Skeletal muscle tissue (tissue), 4 donors: ENCODE data around the gene SAMD3. TPM values are rescaled to one million over a fixed set of nuclear protein-coding genes. Genes with fewer than 3 reads are reported as not detected.

ENCODE experiments used
- H3K27ac ChIP-seq: one replicate; pipeline ENCODE4 v1.7.0; 2013; ENCODE audit warnings: mild to moderate bottlenecking, low read depth, low read length, inconsistent platforms
- H3K27me3 ChIP-seq, 3 donors: one replicate each; pipeline ENCODE4 v1.7.0; 2013; ENCODE audit warnings: low read length in 3 of 3; ENCODE audit not compliant: control insufficient read depth in 3 of 3, insufficient read depth in 3 of 3
- H3K36me3 ChIP-seq, 3 donors: one replicate each; pipeline ENCODE4 v1.7.0; 2013; ENCODE audit warnings: low read length in 3 of 3; ENCODE audit not compliant: control insufficient read depth in 3 of 3, insufficient read depth in 3 of 3
- H3K4me1 ChIP-seq, 3 donors: one replicate each; pipeline ENCODE4 v1.7.0; 2013; ENCODE audit warnings: low read length in 3 of 3, mild to moderate bottlenecking in 3 of 3; ENCODE audit not compliant: control insufficient read depth in 3 of 3, insufficient read depth in 3 of 3
- H3K4me3 ChIP-seq, 3 donors: one replicate each; pipeline ENCODE4 v1.7.0; 2013; ENCODE audit warnings: low read length in 3 of 3
- H3K9ac ChIP-seq, 3 donors: one replicate each; pipeline ENCODE4 v1.7.0; 2013; ENCODE audit warnings: low read length in 3 of 3, mild to moderate bottlenecking in 3 of 3, moderate library complexity in 2 of 3, low read depth in 1 of 3
- H3K9me3 ChIP-seq, 3 donors: one replicate each; pipeline ENCODE4 v1.7.0; 2013; ENCODE audit warnings: low read length in 3 of 3; ENCODE audit not compliant: control insufficient read depth in 3 of 3
- total RNA-seq: library from RNA; depleted of rRNA; stranded (reverse); fragments of >200 nt; gene quantifications from one replicate; pipeline ENCODE4 v1.2.3, GENCODE V29; 2014
- donor health status: Osteomylitis.

SAMD3 gene
- total RNA-seq, 1 donor from 2014 or later, result 8.9 TPM

- peaks cover 0 to 4% (median 0%) of the 10 kb centered on the region in 3 donors for H3K27me3 ChIP-seq
- no peaks in the 10 kb centered on the region for H3K4me1 ChIP-seq
- no peaks in the 10 kb centered on the region for H3K36me3 ChIP-seq
- no peak overlapping the region for H3K27ac ChIP-seq
- no peak overlapping the region for H3K9ac ChIP-seq
- no peaks in the 10 kb centered on the region for H3K9me3 ChIP-seq
- no peak overlapping the region for H3K4me3 ChIP-seq
Observed at GRCh38 chr6:130216620-130217019, 6.1 kb downstream of the SAMD3 start.

DNA sequence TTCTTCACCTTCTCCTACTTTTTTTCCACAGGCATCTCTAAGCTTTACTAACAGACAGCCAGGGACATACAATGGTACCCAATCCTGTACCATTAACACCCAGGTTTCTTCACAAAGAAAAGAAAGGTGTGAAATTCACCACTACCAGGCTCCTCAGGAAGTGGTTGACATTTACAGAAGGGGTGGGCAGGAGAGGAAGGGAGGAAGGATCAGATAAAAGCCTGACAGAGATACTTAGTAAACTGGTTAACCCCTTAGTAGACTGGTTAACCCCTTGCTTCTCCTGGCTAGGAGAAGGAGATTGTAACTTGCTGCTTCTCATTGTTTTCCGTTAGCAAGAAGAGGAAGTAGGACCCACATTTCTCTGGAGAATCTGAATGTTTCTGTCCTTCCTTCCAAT lies 7.2 kb downstream of the SAMD3 start:
- H3K27me3 ChIP-seq, result peaks cover 0 to 4% (median 0%) of the 10 kb centered on the region in 3 donors
- H3K4me3 ChIP-seq, result no peak overlapping the region
- no peak overlapping the region for H3K27ac ChIP-seq
- H3K9me3 ChIP-seq, result no peaks in the 10 kb centered on the region
- no peaks in the 10 kb centered on the region for H3K4me1 ChIP-seq
- no peak overlapping the region for H3K9ac ChIP-seq
- H3K36me3 ChIP-seq, result no peaks in the 10 kb centered on the region

DNA sequence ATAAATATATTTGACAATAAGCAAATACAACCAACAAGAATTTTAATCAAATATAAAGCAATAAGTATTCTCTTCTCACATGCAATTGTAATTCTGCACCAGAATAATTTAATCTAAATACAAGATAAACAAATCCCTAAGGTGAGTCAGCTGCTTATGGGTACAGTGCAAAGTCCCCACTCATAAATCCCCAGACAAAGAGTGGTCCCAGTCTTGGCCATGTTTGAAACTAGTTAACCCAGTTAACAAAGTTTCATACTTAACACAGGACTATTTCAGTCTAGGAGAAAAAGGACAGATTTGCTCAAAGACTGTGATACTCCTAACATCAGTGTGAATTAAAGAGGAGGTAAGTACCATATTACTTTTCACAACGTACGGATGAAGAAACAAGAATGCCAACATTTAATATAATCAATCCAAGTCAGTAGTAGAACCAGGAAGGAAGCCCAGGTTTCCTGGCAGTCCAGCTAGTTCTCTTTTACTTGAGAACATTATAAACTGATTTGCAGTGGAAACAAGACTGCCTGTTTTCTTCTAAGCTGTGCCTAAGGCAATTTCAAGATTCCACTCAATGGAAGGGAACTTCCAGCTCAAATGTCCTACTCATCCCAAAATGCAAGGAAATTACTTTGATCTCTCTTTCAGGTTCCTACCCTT lies 10.4 kb downstream of the SAMD3 start:
- H3K27me3 ChIP-seq, result no peaks in the 10 kb centered on the region
- no peak overlapping the region for H3K9ac ChIP-seq
- H3K36me3 ChIP-seq, result no peaks in the 10 kb centered on the region
- H3K4me3 ChIP-seq, result no peak overlapping the region
- no peak overlapping the region for H3K27ac ChIP-seq
- peaks cover 0 to 2% (median 0%) of the 10 kb centered on the region in 3 donors for H3K9me3 ChIP-seq
- H3K4me1 ChIP-seq, result no peaks in the 10 kb centered on the region

DNA sequence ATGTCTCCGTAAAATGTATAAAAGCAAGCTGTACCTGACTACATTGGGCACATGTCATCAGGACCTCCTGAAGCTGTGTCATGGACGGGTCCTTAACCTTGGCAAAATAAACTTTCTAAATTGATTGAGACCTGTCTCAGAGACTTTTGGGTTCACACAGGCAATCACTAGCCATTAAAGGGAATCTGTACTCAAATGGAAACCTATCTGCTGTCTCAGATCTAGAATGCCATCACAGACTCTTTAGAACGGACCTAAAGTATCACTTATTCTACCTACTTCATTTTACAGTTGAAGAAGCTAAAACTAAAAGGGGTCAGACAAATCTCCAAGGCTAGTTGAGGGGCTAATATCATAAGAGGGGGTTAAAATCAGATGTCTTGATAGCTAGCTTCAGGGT lies 11.1 kb downstream of the SAMD3 start:
- Histone ChIP-seq H3K27ac (no peak overlapping the region), H3K27me3 (no peaks in the 10 kb centered on the region), H3K9me3 (peaks cover 0 to 2% (median 0%) of the 10 kb centered on the region in 3 donors), H3K4me1 (no peaks in the 10 kb centered on the region), H3K36me3 (no peaks in the 10 kb centered on the region), H3K4me3 (no peak overlapping the region), H3K9ac (no peak overlapping the region)

DNA sequence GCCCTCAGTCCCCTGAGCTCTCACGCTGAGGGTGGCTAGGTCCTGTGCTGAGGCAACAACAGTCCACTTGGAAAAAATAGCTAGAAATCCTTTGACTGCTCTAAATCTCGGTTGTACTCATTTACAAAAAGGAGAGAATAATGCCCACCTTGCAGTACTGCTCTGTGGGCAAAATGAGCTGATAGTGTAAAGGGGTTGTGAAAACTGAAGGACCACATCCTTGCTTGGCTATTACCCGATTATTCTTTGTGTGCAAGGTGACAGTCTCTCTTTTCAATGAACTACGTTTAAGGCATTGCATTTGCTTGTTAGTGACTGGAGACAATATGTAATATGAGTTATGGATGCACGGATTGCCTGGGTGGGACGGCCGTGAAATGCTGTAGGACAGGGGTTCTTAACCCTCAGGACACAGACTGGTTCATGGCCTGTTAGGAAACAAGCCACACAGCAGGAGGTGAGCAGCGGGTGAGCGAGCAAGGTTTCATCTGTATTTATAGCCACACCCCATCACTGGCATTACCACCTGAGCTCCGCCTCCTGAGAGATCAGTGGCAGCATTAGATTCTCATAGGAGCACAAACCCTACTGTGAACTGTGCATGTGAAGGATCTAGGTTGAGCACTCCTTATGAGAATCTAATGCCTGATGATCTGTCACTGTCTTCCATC lies 14.6 kb downstream of the SAMD3 start:
- Histone ChIP-seq H3K4me1 (no peaks in the 10 kb centered on the region), H3K36me3 (peaks cover 0 to 2% (median 0%) of the 10 kb centered on the region in 3 donors), H3K27me3 (no peaks in the 10 kb centered on the region), H3K27ac (no peak overlapping the region), H3K9ac (no peak overlapping the region), H3K4me3 (no peak overlapping the region), H3K9me3 (peaks cover 0 to 2% (median 0%) of the 10 kb centered on the region in 3 donors)

- H3K9me3 ChIP-seq, result peaks cover 0 to 2% (median 0%) of the 10 kb centered on the region in 3 donors
- no peaks in the 10 kb centered on the region for H3K27me3 ChIP-seq
- H3K4me3 ChIP-seq, result no peak overlapping the region
- H3K27ac ChIP-seq, result no peak overlapping the region
- H3K4me1 ChIP-seq, result no peaks in the 10 kb centered on the region
- H3K9ac ChIP-seq, result no peak overlapping the region
- peaks cover 0 to 2% (median 0%) of the 10 kb centered on the region in 3 donors for H3K36me3 ChIP-seq
Observed at GRCh38 chr6:130206479-130206878, 16.3 kb downstream of the SAMD3 start.

DNA sequence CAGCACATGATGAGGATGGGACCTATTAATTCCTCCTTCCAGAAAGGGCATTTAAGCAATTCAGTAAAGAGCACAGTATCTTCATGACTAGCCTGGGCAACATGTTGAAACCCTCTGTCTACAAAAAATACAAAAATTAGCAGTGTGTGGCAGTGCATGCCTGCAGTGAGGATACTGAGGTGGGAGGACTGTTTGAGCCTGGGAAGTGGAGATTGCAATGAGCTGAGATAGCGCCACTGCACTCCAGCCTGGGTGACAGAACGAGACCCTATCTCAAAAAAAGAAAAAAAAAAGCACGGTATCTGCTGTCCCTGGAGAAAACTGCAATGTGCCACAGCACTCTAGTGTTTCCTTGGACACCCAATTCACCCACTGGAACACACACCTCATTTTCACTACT lies 18.4 kb downstream of the SAMD3 start:
- H3K9ac ChIP-seq, result no peak overlapping the region
- H3K27me3 ChIP-seq, result no peaks in the 10 kb centered on the region
- no peaks in the 10 kb centered on the region for H3K4me1 ChIP-seq
- no peaks in the 10 kb centered on the region for H3K9me3 ChIP-seq
- peaks cover 0 to 2% (median 0%) of the 10 kb centered on the region in 3 donors for H3K36me3 ChIP-seq
- H3K4me3 ChIP-seq, result no peak overlapping the region
- no peak overlapping the region for H3K27ac ChIP-seq

DNA sequence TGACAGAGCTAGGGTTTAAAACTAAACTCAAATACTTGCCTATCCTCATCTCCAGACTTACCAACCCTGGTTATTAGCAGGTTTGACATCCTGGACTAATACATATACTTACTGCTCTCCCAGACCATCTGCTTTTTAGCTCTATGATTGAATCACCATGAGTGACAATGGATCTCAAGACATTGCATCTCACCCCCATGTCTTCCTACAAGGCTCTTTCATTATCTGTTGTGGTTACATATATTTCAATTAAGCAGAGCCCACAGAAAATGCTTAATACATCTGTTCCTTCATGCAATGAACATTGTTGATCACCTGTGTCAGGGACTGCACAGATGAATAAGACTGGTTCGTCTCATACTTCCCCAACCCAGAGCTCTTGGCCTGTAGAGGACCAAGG lies 19.4 kb downstream of the SAMD3 start:
- H3K27me3 ChIP-seq, result no peaks in the 10 kb centered on the region
- H3K4me1 ChIP-seq, result no peaks in the 10 kb centered on the region
- no peak overlapping the region for H3K4me3 ChIP-seq
- no peaks in the 10 kb centered on the region for H3K9me3 ChIP-seq
- no peak overlapping the region for H3K9ac ChIP-seq
- peaks cover 0 to 2% (median 0%) of the 10 kb centered on the region in 3 donors for H3K36me3 ChIP-seq
- H3K27ac ChIP-seq, result no peak overlapping the region

DNA sequence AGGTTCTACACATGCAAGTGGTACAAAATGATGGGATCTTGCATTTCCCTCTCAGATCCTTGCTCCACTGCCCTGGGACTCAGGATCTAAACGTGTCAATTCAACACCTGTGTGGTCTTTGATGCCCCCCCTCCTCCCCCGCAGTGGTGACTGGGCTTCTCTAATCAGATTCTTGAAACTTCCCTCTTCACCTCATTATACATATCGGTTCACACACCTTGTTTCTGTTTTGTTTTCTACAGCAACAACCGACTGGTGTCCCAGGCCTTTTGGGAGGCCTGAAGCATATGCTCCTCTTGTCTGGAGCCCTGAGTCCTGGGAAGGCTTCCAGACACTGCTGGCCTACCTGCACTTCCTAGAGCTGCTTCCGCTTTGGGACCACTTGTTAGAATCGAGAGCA lies 20.0 kb downstream of the SAMD3 start:
- Histone ChIP-seq H3K27ac (no peak overlapping the region), H3K36me3 (peaks cover 0 to 2% (median 0%) of the 10 kb centered on the region in 3 donors), H3K9me3 (no peaks in the 10 kb centered on the region), H3K9ac (no peak overlapping the region), H3K4me1 (no peaks in the 10 kb centered on the region), H3K27me3 (no peaks in the 10 kb centered on the region), H3K4me3 (no peak overlapping the region)

DNA sequence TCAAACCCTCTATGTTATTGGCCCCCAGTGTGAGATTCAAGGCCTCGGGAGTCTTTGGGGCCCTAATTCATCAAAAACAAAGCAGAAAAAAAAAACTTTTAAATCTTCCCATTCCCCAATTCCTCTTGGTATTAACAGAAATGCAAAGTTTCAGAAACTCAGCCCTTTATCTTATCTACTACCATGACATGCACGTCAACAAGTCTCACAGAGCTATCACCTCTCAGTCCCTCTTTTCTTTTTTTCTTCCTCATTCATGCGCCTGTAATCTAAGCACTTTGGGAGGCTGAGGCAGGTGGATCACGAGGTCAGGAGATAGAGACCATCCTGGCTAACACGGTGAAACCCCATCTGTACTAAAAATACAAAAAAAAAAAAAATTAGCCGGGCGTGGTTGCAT lies 22.7 kb downstream of the SAMD3 start:
- Histone ChIP-seq H3K4me1 (no peaks in the 10 kb centered on the region), H3K27me3 (no peaks in the 10 kb centered on the region), H3K36me3 (no peaks in the 10 kb centered on the region), H3K9me3 (no peaks in the 10 kb centered on the region), H3K27ac (no peak overlapping the region), H3K4me3 (no peak overlapping the region), H3K9ac (no peak overlapping the region)
